Keratinocyte (primary cell): Measurements from ENCODE around the gene CMTR1. TPM values are rescaled to one million over a fixed set of nuclear protein-coding genes. Genes with fewer than 3 reads are reported as not detected.

Experiments used
- DNase-seq: peaks from one replicate; pipeline ENCODE4 v3.0.0-alpha.2; 2011; ENCODE audit warnings: low read depth, missing footprints, low spot score
- FAIRE-seq: peaks from 2 replicates; lab custom pipeline; 2011; peaks lifted over from hg19 to GRCh38; lab: Jason Lieb, UNC
- H2AFZ ChIP-seq: 2 replicates; pipeline ENCODE4 v1.6.0; 2012; ENCODE audit warnings: low read length, control low read depth, inconsistent platforms; ENCODE audit not compliant: control insufficient read depth
- H3K27ac ChIP-seq: 2 replicates; pipeline ENCODE4 v1.5.1; 2011; ENCODE audit warnings: low read length; ENCODE audit not compliant: control insufficient read depth, insufficient read depth
- H3K27me3 ChIP-seq: 3 replicates; pipeline ENCODE4 v1.6.0; 2011; ENCODE audit warnings: low read length; ENCODE audit not compliant: control insufficient read depth, insufficient read depth; ENCODE audit errors: extremely low read depth
- H3K36me3 ChIP-seq, 2 experiments: 2 replicates in 1 of 2; 3 replicates in 1 of 2; pipeline ENCODE4 v1.5.1; 2011; ENCODE audit warnings: low read length in 2 of 2, mild to moderate bottlenecking in 1 of 2; ENCODE audit not compliant: control insufficient read depth in 2 of 2, insufficient read depth in 2 of 2; ENCODE audit errors: extremely low read depth in 1 of 2
- H3K4me1 ChIP-seq: 3 replicates; pipeline ENCODE4 v1.5.1; 2011; ENCODE audit warnings: low read length; ENCODE audit not compliant: control insufficient read depth, insufficient read depth; ENCODE audit errors: extremely low read depth
- H3K4me2 ChIP-seq: 3 replicates; pipeline ENCODE4 v1.6.0; 2011; ENCODE audit warnings: low read depth, low read length; ENCODE audit not compliant: control insufficient read depth, insufficient read depth; ENCODE audit errors: extremely low read depth
- H3K4me3 ChIP-seq, 3 experiments: fragments of 200-600 bp in 1 of 3; sonication (generic) in 1 of 3; 2 replicates in 2 of 3; 3 replicates in 1 of 3; pipeline ENCODE4 v1.5.1; 2011 to 2016; ENCODE audit warnings: low read length in 3 of 3, mild to moderate bottlenecking in 3 of 3, control low read depth in 2 of 3, inconsistent platforms in 1 of 3, low read depth in 1 of 3, mixed read lengths in 1 of 3, mixed run types in 1 of 3, moderate library complexity in 1 of 3; ENCODE audit not compliant: control insufficient read depth in 2 of 3, insufficient read depth in 2 of 3; ENCODE audit errors: extremely low read depth in 1 of 3
- H3K79me2 ChIP-seq: 2 replicates; pipeline ENCODE4 v1.6.0; 2012; ENCODE audit warnings: low read length; ENCODE audit not compliant: control insufficient read depth, insufficient read depth
- H3K9ac ChIP-seq: 3 replicates; pipeline ENCODE4 v1.6.0; 2011; ENCODE audit warnings: low read length; ENCODE audit not compliant: control insufficient read depth, insufficient read depth; ENCODE audit errors: extremely low read depth
- H3K9me1 ChIP-seq: 3 replicates; pipeline ENCODE4 v1.6.0; 2011; ENCODE audit warnings: low read length; ENCODE audit not compliant: control insufficient read depth, insufficient read depth; ENCODE audit errors: extremely low read depth
- H3K9me3 ChIP-seq: 2 replicates; pipeline ENCODE4 v1.5.1; 2012; ENCODE audit warnings: low read depth, low read length; ENCODE audit not compliant: control insufficient read depth
- H4K20me1 ChIP-seq: 3 replicates; pipeline ENCODE4 v1.6.0; 2011; ENCODE audit warnings: low read length; ENCODE audit not compliant: control insufficient read depth, insufficient read depth; ENCODE audit errors: extremely low read depth
- EZH2 ChIP-seq: IDR thresholded peaks from one replicate; pipeline ENCODE4 v1.6.1; 2012; ENCODE audit warnings: inconsistent platforms, mild to moderate bottlenecking, low read length, moderate library complexity
- dilution Hi-C: fragments of 300-500 bp; cut with MboI; formaldehyde crosslinking; loops from one replicate; pipeline ENCODE4 v1.7.0; 2020; ENCODE audit warnings: low sequenced_read_pairs; ENCODE audit not compliant: extremely low pct_ligation_motif_present
- polyA plus RNA-seq, 5 experiments: library from polyadenylated mRNA; depleted of rRNA in 3 of 5; stranded (reverse) in 3 of 5; stranded (forward) in 1 of 5; unstranded in 1 of 5; fragments of >200 nt; gene quantifications; 1 replicate in 1 of 5; 2 replicates in 3 of 5; 3 replicates in 1 of 5; pipeline versions ENCODE4 v1.2.1 to v1.2.3, GENCODE V29; 2011 to 2012; ENCODE audit warnings: missing spikeins in 2 of 5, low read depth in 1 of 5, low replicate concordance in 1 of 5
- TF ChIP-seq, protein P1 (sequence below), 3 experiments: IDR thresholded peaks in 1 of 3; conservative IDR thresholded peaks in 1 of 3; optimal IDR thresholded peaks in 1 of 3; 2 replicates in 2 of 3; 3 replicates in 1 of 3; pipeline versions ENCODE3 to v1.5.1; 2011; ENCODE audit warnings: low read length in 3 of 3, mild to moderate bottlenecking in 3 of 3, moderate library complexity in 2 of 3, control low read depth in 1 of 3, inconsistent platforms in 1 of 3; ENCODE audit not compliant: insufficient read depth in 2 of 3; ENCODE audit errors: extremely low read depth in 1 of 3

CMTR1 gene
- polyA plus RNA-seq, 1 donor (not counting 4 experiments of a cell fraction or from before 2014, with no cell fraction given) = 24.6 TPM

DNA sequence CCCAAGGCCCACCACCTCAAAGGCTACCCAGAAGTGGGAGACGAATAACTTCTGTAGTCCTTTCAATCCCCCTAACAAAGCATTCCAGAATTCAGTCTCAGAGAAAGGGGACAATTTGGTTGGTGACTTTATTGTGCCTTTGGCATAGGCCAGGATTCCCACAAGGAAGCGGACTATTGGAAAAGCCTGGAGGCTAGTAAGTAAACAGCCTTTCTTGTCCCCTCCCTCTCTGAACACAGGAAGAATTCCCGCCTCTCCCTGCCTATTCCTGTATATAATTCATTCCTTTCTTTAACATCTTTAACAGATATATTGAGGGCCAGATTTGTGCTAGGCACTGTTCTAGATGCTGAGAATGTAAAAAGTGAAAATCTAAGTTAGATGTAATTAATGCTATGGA, 43.2 kb upstream of the CMTR1 start:
- Histone ChIP-seq H3K9me3 (no peaks in the 10 kb centered on the region), H3K36me3 (peaks cover 13 to 21% of the 10 kb centered on the region in 2 experiments), H2AFZ (no peak overlapping the region), H3K4me1 (no peaks in the 10 kb centered on the region), H3K4me3 (no peak overlapping the region), H3K27ac (no peak overlapping the region), H3K9me1 (no peaks in the 10 kb centered on the region), H3K4me2 (no peak overlapping the region), H3K9ac (no peak overlapping the region), H3K27me3 (no peaks in the 10 kb centered on the region), H4K20me1 (no peaks in the 10 kb centered on the region), H3K79me2 (no peaks in the 10 kb centered on the region)
- DNase-seq (no peak), FAIRE-seq (no peak)
- TF ChIP-seq, protein P1, sequence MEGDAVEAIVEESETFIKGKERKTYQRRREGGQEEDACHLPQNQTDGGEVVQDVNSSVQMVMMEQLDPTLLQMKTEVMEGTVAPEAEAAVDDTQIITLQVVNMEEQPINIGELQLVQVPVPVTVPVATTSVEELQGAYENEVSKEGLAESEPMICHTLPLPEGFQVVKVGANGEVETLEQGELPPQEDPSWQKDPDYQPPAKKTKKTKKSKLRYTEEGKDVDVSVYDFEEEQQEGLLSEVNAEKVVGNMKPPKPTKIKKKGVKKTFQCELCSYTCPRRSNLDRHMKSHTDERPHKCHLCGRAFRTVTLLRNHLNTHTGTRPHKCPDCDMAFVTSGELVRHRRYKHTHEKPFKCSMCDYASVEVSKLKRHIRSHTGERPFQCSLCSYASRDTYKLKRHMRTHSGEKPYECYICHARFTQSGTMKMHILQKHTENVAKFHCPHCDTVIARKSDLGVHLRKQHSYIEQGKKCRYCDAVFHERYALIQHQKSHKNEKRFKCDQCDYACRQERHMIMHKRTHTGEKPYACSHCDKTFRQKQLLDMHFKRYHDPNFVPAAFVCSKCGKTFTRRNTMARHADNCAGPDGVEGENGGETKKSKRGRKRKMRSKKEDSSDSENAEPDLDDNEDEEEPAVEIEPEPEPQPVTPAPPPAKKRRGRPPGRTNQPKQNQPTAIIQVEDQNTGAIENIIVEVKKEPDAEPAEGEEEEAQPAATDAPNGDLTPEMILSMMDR (optimal IDR thresholded peaks at IDR 0.05 in 1 of 3, IDR thresholded peaks at IDR 0.05 in 1 of 3, conservative IDR thresholded peaks at IDR 0.05 in 1 of 3; ENCODE audit: extremely low read depth in 1 of 3, insufficient read depth in 2 of 3, low read length in 3 of 3) = no peak
- TF ChIP-seq EZH2 = no peak
- dilution Hi-C loops = no loop called here

DNA sequence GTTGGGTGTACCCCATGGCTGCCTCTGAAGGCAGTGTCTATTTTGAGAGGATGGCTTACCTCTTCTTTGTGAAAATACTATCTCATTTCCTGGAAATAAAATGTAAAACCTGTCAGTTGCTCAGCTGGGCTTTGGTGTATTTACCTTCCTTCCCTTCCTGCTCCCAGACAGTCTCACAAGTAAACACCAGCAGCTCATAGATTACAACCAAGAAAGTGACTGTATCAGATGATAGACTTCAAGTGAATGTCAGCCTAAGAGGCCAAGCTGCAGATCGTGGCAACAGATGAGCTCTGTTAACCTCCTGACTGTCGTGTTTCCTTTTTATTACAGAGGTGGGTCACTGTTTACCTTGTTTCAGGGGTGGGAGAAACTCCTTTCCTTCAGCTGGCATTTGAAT, 41.9 kb upstream of the CMTR1 start:
- H2AFZ ChIP-seq = no peak overlapping the region
- no peak for TF ChIP-seq EZH2
- H3K9me3 ChIP-seq = no peaks in the 10 kb centered on the region
- H3K27ac ChIP-seq = no peak overlapping the region
- H3K36me3 ChIP-seq = peaks cover 13 to 21% of the 10 kb centered on the region in 2 experiments
- DNase-seq (no peak), FAIRE-seq (no peak)
- H3K4me1 ChIP-seq = no peaks in the 10 kb centered on the region
- H3K9ac ChIP-seq = no peak overlapping the region
- dilution Hi-C loops = no loop called here
- H4K20me1 ChIP-seq = no peaks in the 10 kb centered on the region
- H3K9me1 ChIP-seq = no peaks in the 10 kb centered on the region
- H3K27me3 ChIP-seq = no peaks in the 10 kb centered on the region
- H3K79me2 ChIP-seq = no peaks in the 10 kb centered on the region
- no peak overlapping the region for H3K4me3 ChIP-seq
- no peak overlapping the region for H3K4me2 ChIP-seq

DNA sequence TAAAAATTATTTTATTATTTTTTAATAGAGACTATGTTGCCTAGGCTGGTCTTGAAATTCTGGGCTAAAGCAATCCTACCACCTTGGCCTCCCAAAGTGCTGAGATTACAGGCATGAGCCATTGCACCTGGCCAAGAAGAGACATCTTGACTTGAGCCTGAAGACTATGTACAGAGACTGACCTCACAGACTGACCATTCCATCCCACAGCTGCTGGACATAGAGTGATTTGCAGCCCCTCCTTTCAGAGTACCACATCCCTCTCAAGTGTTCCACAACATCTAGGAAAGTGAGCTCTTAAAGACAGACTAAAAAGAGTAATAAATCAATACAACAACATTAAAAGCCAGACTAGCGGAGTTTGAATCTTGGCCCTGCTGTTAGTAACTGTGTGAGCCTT, 40.2 kb upstream of the CMTR1 start:
- H3K36me3 ChIP-seq = peaks cover 8 to 21% of the 10 kb centered on the region in 2 experiments
- no peaks in the 10 kb centered on the region for H3K4me1 ChIP-seq
- no peaks in the 10 kb centered on the region for H3K27me3 ChIP-seq
- no peaks in the 10 kb centered on the region for H3K9me3 ChIP-seq
- no peak overlapping the region for H2AFZ ChIP-seq
- H3K79me2 ChIP-seq = no peaks in the 10 kb centered on the region
- no peaks in the 10 kb centered on the region for H4K20me1 ChIP-seq
- H3K4me3 ChIP-seq = no peak overlapping the region
- no peak for TF ChIP-seq EZH2
- TF ChIP-seq, protein P1 (optimal IDR thresholded peaks at IDR 0.05 in 1 of 3, IDR thresholded peaks at IDR 0.05 in 1 of 3, conservative IDR thresholded peaks at IDR 0.05 in 1 of 3; ENCODE audit: extremely low read depth in 1 of 3, insufficient read depth in 2 of 3, low read length in 3 of 3) = no peak
- H3K9me1 ChIP-seq = no peaks in the 10 kb centered on the region
- FAIRE-seq (no peak), DNase-seq (no peak)
- dilution Hi-C loops = no loop called here
- H3K9ac ChIP-seq = no peak overlapping the region
- no peak overlapping the region for H3K4me2 ChIP-seq
- no peak overlapping the region for H3K27ac ChIP-seq
